GM23248 (cell line): ENCODE measurements around the gene PTDSS2. TPM values are rescaled to one million over a fixed set of nuclear protein-coding genes. Genes with fewer than 3 reads are reported as not detected.
A peak's percentile ranks its signal among the peaks of the same experiment; 100 is the strongest.

ENCODE experiments used
- DNase-seq: peaks from one replicate; pipeline ENCODE4 v3.0.0-alpha.2; 2015
- H2AFZ ChIP-seq: fragments of 200-600 bp; sonication (generic); 2 replicates; pipeline ENCODE4 v1.6.1; 2016; ENCODE audit warnings: antibody characterized with exemption
- H3F3A ChIP-seq: fragments of 200-600 bp; sonication (generic); 2 replicates; pipeline ENCODE4 v1.6.1; 2016; ENCODE audit warnings: mild to moderate bottlenecking, antibody characterized with exemption, mixed run types; ENCODE audit not compliant: insufficient read depth
- H3K27ac ChIP-seq: fragments of 200-600 bp; sonication (generic); 2 replicates; pipeline ENCODE4 v1.5.1; 2016; ENCODE audit warnings: mild to moderate bottlenecking
- H3K27me3 ChIP-seq: fragments of 200-600 bp; sonication (generic); replicated peaks from 2 replicates; pipeline ENCODE4 v1.6.1; 2016; ENCODE audit warnings: mild to moderate bottlenecking; ENCODE audit not compliant: insufficient read depth
- H3K36me3 ChIP-seq: fragments of 200-600 bp; sonication (generic); 2 replicates; pipeline ENCODE4 v1.6.1; 2016; ENCODE audit warnings: low read depth, mild to moderate bottlenecking
- H3K4me1 ChIP-seq: fragments of 200-600 bp; sonication (generic); 2 replicates; pipeline ENCODE4 v1.6.1; 2016; ENCODE audit warnings: mild to moderate bottlenecking; ENCODE audit not compliant: insufficient read depth
- H3K4me2 ChIP-seq: fragments of 200-600 bp; sonication (generic); one replicate; pipeline ENCODE4 v1.6.1; 2016; ENCODE audit warnings: mild to moderate bottlenecking; ENCODE audit not compliant: unreplicated experiment
- H3K4me3 ChIP-seq: fragments of 200-600 bp; sonication (generic); 2 replicates; pipeline ENCODE4 v1.5.1; 2016; ENCODE audit warnings: mild to moderate bottlenecking
- H3K79me2 ChIP-seq: fragments of 200-600 bp; sonication (generic); 2 replicates; pipeline ENCODE4 v1.6.1; 2016; ENCODE audit warnings: mild to moderate bottlenecking; ENCODE audit not compliant: insufficient read depth
- H3K9ac ChIP-seq: fragments of 200-600 bp; sonication (generic); 2 replicates; pipeline ENCODE4 v1.6.1; 2016; ENCODE audit warnings: mild to moderate bottlenecking
- H3K9me2 ChIP-seq: fragments of 200-600 bp; sonication (generic); 2 replicates; pipeline ENCODE4 v1.6.1; 2016; ENCODE audit warnings: mixed run types, mild to moderate bottlenecking, moderate library complexity; ENCODE audit not compliant: insufficient read depth
- H3K9me3 ChIP-seq: fragments of 200-600 bp; sonication (generic); one replicate; pipeline ENCODE4 v1.6.1; 2017; ENCODE audit warnings: low read depth
- H4K20me1 ChIP-seq: fragments of 200-600 bp; sonication (generic); 2 replicates; pipeline ENCODE4 v1.6.0; 2016; ENCODE audit not compliant: insufficient read depth
- EZH2 ChIP-seq: fragments of 200-600 bp; sonication (generic); IDR thresholded peaks from 2 replicates; pipeline ENCODE4 v1.6.1; 2018; ENCODE audit warnings: antibody characterized with exemption, mild to moderate bottlenecking; ENCODE audit not compliant: insufficient read depth, poor library complexity, severe bottlenecking
- EZH2phosphoT487 ChIP-seq: fragments of 200-600 bp; sonication (generic); IDR thresholded peaks from 2 replicates; pipeline ENCODE4 v1.6.1; 2018; ENCODE audit warnings: antibody characterized with exemption, moderate library complexity, mild to moderate bottlenecking, low read depth; ENCODE audit not compliant: insufficient read depth
- WGBS, 2 experiments: methylation state at CpG; one replicate each; pipeline ENCODE4 v1.1.6; 2015 to 2017; ENCODE audit warnings: low lambda C conversion rate in 2 of 2, low coverage in 1 of 2; ENCODE audit errors: missing lambda C conversion rate in 2 of 2; 5-methylcytosine and 5-hydroxymethylcytosine counted together
- in situ Hi-C: fragments of 300-500 bp; cut with MboI; formaldehyde crosslinking; loops from 2 replicates; pipeline ENCODE4 v1.15.0; 2020
- polyA plus RNA-seq: library from polyadenylated mRNA; unstranded; fragments of >200 nt; fragmentation: Nextera tagmentation; extraction: Ambion mirVana; gene quantifications from 2 replicates; pipeline ENCODE4 v1.2.1, GENCODE V29; 2016
- total RNA-seq: library from RNA; depleted of rRNA; stranded (reverse); fragments of >200 nt; shearing (Covaris generic); gene quantifications from 2 replicates; pipeline ENCODE4 v1.2.3, GENCODE V29; 2014

PTDSS2 gene
- total and polyA plus RNA-seq, 2 experiments from 2014 or later: 22.2 to 44.1 TPM

DNA sequence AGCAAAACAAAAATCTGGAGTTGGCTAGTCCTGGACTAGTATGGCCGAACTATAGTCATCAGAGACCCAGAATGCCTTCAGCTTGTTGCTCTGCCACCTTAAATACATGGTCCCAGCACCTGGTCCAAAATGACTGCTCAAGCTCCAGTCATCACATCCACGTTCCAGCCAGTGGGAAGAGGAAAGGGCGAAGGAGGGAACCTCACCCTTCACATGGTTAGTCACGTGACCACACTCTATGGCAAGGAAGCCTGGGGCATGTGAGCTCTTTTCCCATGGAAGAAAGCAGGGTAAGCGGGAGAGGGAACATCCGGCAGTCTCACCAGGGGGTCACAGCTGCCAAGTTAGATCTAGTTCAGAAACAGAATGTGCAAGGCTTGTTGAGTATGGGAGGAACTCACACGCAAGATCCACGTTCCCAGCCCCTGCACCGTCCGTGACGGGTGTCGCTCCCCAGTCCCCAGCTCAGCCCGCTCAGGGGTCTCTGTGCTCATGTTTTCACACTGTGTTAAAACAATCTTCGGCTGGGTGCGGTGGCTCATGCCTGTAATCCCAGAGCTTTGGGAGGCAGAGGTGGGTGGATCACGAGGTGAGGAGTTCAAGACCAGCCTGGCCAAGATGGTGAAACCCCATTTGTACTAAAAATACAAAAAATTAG, 6.4 kb upstream of the PTDSS2 start:
- Histone ChIP-seq H3K4me3 (no peak overlapping the region), H4K20me1 (no peaks in the 10 kb centered on the region), H2AFZ (peak overlapping the region; percentile 83), H3K4me1 (peaks cover 12% of the 10 kb centered on the region), H3K27me3 (peaks cover 2% of the 10 kb centered on the region; the same call in 1 of the 2 replicates), H3F3A (peaks cover 12% of the 10 kb centered on the region; the same call in 1 of the 2 replicates), H3K9me3 (no peaks in the 10 kb centered on the region), H3K9me2 (no peaks in the 10 kb centered on the region), H3K9ac (peak overlapping the region; percentile 65; the same call in 1 of the 2 replicates), H3K79me2 (peaks cover under 1% of the 10 kb centered on the region; the same call in 1 of the 2 replicates), H3K27ac (no peak overlapping the region), H3K4me2 (peak overlapping the region; percentile 82), H3K36me3 (no peaks in the 10 kb centered on the region)
- TF ChIP-seq EZH2 (no peak), EZH2phosphoT487 (no peak)
- in situ Hi-C loops: no loop called here
- WGBS, 2 experiments: 34 to 38% methylated on average over 16 of the region's 16 CpGs
- DNase-seq: peak; percentile 76

DNA sequence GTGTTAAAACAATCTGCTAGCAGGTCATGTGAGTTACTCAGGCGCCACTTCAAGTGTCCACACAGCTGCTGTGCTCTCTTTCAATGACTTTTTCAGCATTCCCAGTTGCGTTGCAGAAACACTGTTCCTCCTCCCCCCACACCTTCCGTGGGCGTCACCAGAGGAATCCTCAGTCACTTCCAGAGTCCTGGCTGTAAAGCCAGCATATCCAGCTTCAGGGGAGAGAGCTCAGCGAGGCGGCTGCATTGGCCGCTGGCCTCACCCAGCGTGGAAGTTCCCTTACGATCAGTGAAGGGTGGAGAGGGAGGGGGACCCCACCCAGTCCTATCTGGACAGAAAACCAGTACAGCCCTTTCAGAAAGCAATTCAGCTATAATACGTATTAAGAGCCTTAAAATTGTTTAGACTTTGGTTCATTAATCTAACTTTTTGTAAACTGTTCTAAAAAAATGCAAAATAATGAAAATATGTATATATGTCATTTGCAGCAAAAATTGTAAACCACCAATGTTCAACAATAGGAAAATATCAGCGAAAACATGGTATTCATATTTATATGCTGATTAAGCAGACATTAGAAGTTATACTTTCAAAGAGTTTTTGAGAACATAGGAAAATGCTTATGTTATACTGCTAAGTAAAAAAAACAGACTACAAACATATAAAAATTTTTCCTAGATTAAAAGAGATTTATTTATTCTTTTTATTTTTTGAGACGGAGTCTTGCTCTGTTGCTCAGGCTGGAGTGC, 5.5 kb upstream of the PTDSS2 start:
- Histone ChIP-seq H3K9ac (peak overlapping the region; percentile 65), H2AFZ (peak overlapping the region; percentile 83), H3K79me2 (peaks cover 9% of the 10 kb centered on the region), H3K9me3 (no peaks in the 10 kb centered on the region), H3K36me3 (no peaks in the 10 kb centered on the region), H3K4me2 (peak overlapping the region; percentile 82), H3K27ac (0 out of 2 replicates have a peak overlapping the region, but pooled peaks have one; percentile 27), H4K20me1 (no peaks in the 10 kb centered on the region), H3K9me2 (no peaks in the 10 kb centered on the region), H3F3A (peaks cover 20% of the 10 kb centered on the region; the same call in 1 of the 2 replicates), H3K4me3 (peak overlapping the region; percentile 60), H3K27me3 (peaks cover 2% of the 10 kb centered on the region; the same call in 1 of the 2 replicates), H3K4me1 (peaks cover 17% of the 10 kb centered on the region)
- in situ Hi-C loops: no loop called here
- WGBS, 2 experiments: 11 to 13% methylated on average over 12 of the region's 12 CpGs
- DNase-seq: peak; percentile 77
- TF ChIP-seq EZH2phosphoT487: no peak

DNA sequence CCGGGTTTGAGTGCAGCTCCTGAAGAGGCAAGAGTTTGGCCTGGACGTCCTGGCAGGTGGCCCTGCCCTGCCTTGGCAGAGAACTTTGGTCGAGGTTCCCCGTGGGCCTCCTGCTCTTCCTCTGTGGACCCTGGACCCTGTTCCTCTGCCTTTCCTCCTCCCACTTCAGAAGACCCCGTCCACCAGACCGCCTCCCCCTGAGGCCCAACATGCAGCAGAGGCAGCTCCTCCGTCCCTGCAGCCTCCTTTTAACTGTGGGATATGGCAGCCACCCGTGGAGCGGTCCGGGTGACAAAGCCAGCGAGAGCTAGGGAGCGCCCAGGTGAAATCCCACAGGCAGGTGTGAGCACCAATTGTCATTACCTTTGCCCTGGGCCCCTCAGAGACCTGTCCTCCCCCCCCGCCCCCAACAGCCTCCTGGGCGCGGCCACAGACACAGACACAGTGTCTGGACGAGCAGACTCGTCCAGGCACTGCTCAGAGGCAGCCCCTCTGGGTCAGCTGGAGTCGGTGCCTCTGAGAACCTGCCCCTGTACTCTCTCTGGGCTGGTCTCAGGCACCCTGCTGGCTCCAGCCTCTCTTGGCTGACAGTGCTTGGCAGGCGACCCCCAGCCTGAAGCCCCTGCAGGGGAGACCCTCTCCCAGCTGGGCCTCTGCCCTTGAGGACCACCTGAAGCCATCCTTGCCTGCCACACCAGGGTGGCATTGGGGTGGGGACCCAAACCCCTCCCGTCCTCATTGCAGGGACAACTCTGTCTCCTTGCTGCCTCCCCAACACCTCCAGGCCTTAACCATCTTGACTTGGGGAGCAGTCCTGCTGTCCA, 4.1 kb upstream of the PTDSS2 start:
- H3K4me1 ChIP-seq: peaks cover 17% of the 10 kb centered on the region
- H3K9ac ChIP-seq: no peak overlapping the region
- no peaks in the 10 kb centered on the region for H3K36me3 ChIP-seq
- H3K9me3 ChIP-seq: no peaks in the 10 kb centered on the region
- H3K79me2 ChIP-seq: peaks cover 18% of the 10 kb centered on the region
- 0 out of 2 replicates have a peak, but pooled peaks cover 2% of the 10 kb centered on the region for H3K27me3 ChIP-seq
- H3F3A ChIP-seq: peaks cover 20% of the 10 kb centered on the region; the same call in 1 of the 2 replicates
- H4K20me1 ChIP-seq: no peaks in the 10 kb centered on the region
- in situ Hi-C loops: no loop called here
- no peak for TF ChIP-seq EZH2
- no peak for TF ChIP-seq EZH2phosphoT487
- H3K27ac ChIP-seq: no peak overlapping the region
- H3K4me3 ChIP-seq: no peak overlapping the region
- no peak overlapping the region for H2AFZ ChIP-seq
- H3K4me2 ChIP-seq: no peak overlapping the region
- WGBS, 2 experiments: 65% methylated on average over 19 to 20 of the region's 20 CpGs
- no peak for DNase-seq
- H3K9me2 ChIP-seq: no peaks in the 10 kb centered on the region

DNA sequence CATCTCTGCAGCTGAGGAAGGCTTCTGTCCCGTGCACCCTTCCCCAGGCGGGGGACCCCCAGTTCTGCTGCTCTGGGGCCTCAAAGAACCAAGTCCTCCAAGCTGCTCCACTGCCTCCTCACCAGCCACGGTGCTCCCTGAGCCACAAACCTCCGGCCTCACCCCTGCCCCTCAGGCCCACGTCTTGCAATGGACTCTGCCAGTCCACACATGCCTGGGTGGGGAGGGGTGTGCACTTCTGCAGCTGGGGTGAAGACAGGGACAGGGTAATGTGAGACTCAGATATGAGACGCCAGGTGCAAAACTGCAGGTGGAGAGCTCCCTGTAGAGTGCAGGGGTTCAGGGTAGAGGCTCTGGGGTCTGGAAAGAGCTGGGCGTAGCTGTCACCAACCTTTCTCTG, 3.2 kb upstream of the PTDSS2 start:
- Histone ChIP-seq H4K20me1 (no peaks in the 10 kb centered on the region), H3K4me1 (peaks cover 21% of the 10 kb centered on the region), H3K4me2 (no peak overlapping the region), H3K9me3 (no peaks in the 10 kb centered on the region), H3K4me3 (no peak overlapping the region), H3F3A (peaks cover 20% of the 10 kb centered on the region; the same call in 1 of the 2 replicates), H3K9me2 (no peaks in the 10 kb centered on the region), H3K79me2 (peaks cover 27% of the 10 kb centered on the region), H3K27me3 (0 out of 2 replicates have a peak, but pooled peaks cover 2% of the 10 kb centered on the region), H2AFZ (no peak overlapping the region), H3K27ac (no peak overlapping the region), H3K9ac (no peak overlapping the region), H3K36me3 (no peaks in the 10 kb centered on the region)
- TF ChIP-seq EZH2phosphoT487 (no peak), EZH2 (no peak)
- 89 to 91% methylated on average over 7 of the region's 7 CpGs for WGBS, 2 experiments
- no peak for DNase-seq
- in situ Hi-C loops: no loop called here
